Liver (tissue), 9 donors: Measurements from ENCODE around the gene MAP4K4. TPM values are rescaled to one million over a fixed set of nuclear protein-coding genes. Genes with fewer than 3 reads are reported as not detected.

Experiments
- DNase-seq: peaks from one replicate; pipeline ENCODE4 v3.0.0-alpha.2; 2017; ENCODE audit warnings: low spot score
- H3K27ac ChIP-seq, 2 donors: one replicate each; pipeline ENCODE4 v1.7.0; 2013; ENCODE audit warnings: inconsistent platforms in 2 of 2, low read length in 2 of 2, control low read depth in 1 of 2, low read depth in 1 of 2, mild to moderate bottlenecking in 1 of 2
- H3K27me3 ChIP-seq, 4 donors: one replicate each; pipeline versions ENCODE4 v1.6.1 to v1.7.0; 2013; ENCODE audit warnings: low read length in 3 of 4, inconsistent platforms in 1 of 4, mild to moderate bottlenecking in 1 of 4, moderate library complexity in 1 of 4; ENCODE audit not compliant: control insufficient read depth in 4 of 4, insufficient read depth in 4 of 4
- H3K36me3 ChIP-seq, 4 donors: one replicate each; pipeline versions ENCODE4 v1.6.1 to v1.7.0; 2013; ENCODE audit warnings: low read length in 3 of 4, mild to moderate bottlenecking in 3 of 4, low read depth in 1 of 4, moderate library complexity in 1 of 4; ENCODE audit not compliant: control insufficient read depth in 4 of 4, insufficient read depth in 3 of 4
- H3K4me1 ChIP-seq, 4 donors: one replicate each; pipeline versions ENCODE4 v1.6.1 to v1.7.0; 2013; ENCODE audit warnings: low read length in 3 of 4, mild to moderate bottlenecking in 3 of 4, moderate library complexity in 1 of 4; ENCODE audit not compliant: control insufficient read depth in 4 of 4, insufficient read depth in 4 of 4
- H3K4me3 ChIP-seq, 3 donors: one replicate each; pipeline versions ENCODE4 v1.6.1 to v1.7.0; 2013; ENCODE audit warnings: low read length in 3 of 3, control low read depth in 1 of 3, low read depth in 1 of 3, mild to moderate bottlenecking in 1 of 3
- H3K9ac ChIP-seq, 2 donors: one replicate each; pipeline ENCODE4 v1.7.0; 2013; ENCODE audit warnings: low read length in 2 of 2, mild to moderate bottlenecking in 2 of 2, moderate library complexity in 2 of 2, control low read depth in 1 of 2, low read depth in 1 of 2
- H3K9me3 ChIP-seq, 4 donors: one replicate each; pipeline versions ENCODE4 v1.6.1 to v1.7.0; 2013; ENCODE audit warnings: low read length in 3 of 4; ENCODE audit not compliant: control insufficient read depth in 4 of 4
- ATF3 ChIP-seq: IDR thresholded peaks from 2 replicates; pipeline ENCODE4 v1.6.1; 2016; ENCODE audit warnings: antibody characterized with exemption
- CTCF ChIP-seq: fragments of 150-350 bp; IDR thresholded peaks from 2 replicates; pipeline ENCODE4 v1.5.1; 2017; ENCODE audit warnings: improper control_type of control experiment, low read depth, low read length; ENCODE audit not compliant: missing input control
- EGR1 ChIP-seq, 2 donors: IDR thresholded peaks; 2 replicates each; pipeline ENCODE4 v1.6.1; 2016 to 2018; ENCODE audit warnings: antibody characterized with exemption in 2 of 2, low read depth in 2 of 2
- FOXA1 ChIP-seq: IDR thresholded peaks from 2 replicates; pipeline ENCODE4 v1.6.1; 2016; ENCODE audit warnings: antibody characterized with exemption
- FOXA2 ChIP-seq: IDR thresholded peaks from 2 replicates; pipeline ENCODE4 v1.6.1; 2016; ENCODE audit warnings: antibody characterized with exemption
- GABPA ChIP-seq, 2 donors: IDR thresholded peaks in 1 of 2; conservative IDR thresholded peaks in 1 of 2; 2 replicates each; pipeline ENCODE4 v1.6.1; 2016; ENCODE audit warnings: antibody characterized with exemption in 2 of 2, mild to moderate bottlenecking in 1 of 2, moderate library complexity in 1 of 2
- HNF4A ChIP-seq, 2 donors: conservative IDR thresholded peaks; 2 replicates each; pipeline ENCODE4 v1.6.1; 2016; ENCODE audit warnings: antibody characterized with exemption in 2 of 2, mild to moderate bottlenecking in 2 of 2
- HNF4G ChIP-seq: IDR thresholded peaks from 2 replicates; pipeline ENCODE4 v1.6.1; 2016; ENCODE audit warnings: antibody characterized with exemption
- MAX ChIP-seq: IDR thresholded peaks from 2 replicates; pipeline ENCODE4 v1.6.1; 2016; ENCODE audit warnings: antibody characterized with exemption
- REST ChIP-seq: IDR thresholded peaks from 2 replicates; pipeline ENCODE4 v1.6.1; 2016; ENCODE audit warnings: antibody characterized with exemption, mild to moderate bottlenecking
- SP1 ChIP-seq: IDR thresholded peaks from 2 replicates; pipeline ENCODE4 v1.6.1; 2018; ENCODE audit warnings: antibody characterized with exemption, mild to moderate bottlenecking
- YY1 ChIP-seq: IDR thresholded peaks from 2 replicates; pipeline ENCODE4 v1.6.1; 2016; ENCODE audit warnings: antibody characterized with exemption, mild to moderate bottlenecking
- ZBTB33 ChIP-seq: IDR thresholded peaks from 2 replicates; pipeline ENCODE4 v1.6.1; 2016; ENCODE audit warnings: antibody characterized with exemption
- WGBS: extraction: QIAGEN DNeasy Blood & Tissue Kit; methylation state at CpG from one replicate; pipeline ENCODE4 v1.1.7; 2013; 5-methylcytosine and 5-hydroxymethylcytosine counted together
- polyA plus RNA-seq, 2 donors: library from polyadenylated mRNA; stranded (reverse) in 1 of 2; unstranded in 1 of 2; fragments of 200-250 nt in 1 of 2; fragments of >200 nt in 1 of 2; fragmentation: Nextera tagmentation in 1 of 2; extraction: Ambion mirVana in 1 of 2; gene quantifications; one replicate each; pipeline versions ENCODE4 v1.2.1 to v1.2.3, GENCODE V29; 2013 to 2015
- total RNA-seq, 2 donors: library from RNA; depleted of rRNA; stranded (reverse); fragments of >200 nt; gene quantifications; one replicate each; pipeline ENCODE4 v1.2.3, GENCODE V29; 2014
- donor health status: healthy.
- donor health status: healthy.
- donor health status: healthy.
- donor health status: healthy.
- donor health status: healthy.

MAP4K4 gene
- total and polyA plus RNA-seq, 4 donors: 9.1 to 40.0 (median 23.6) TPM

- no peak overlapping the region for H3K27ac ChIP-seq
- WGBS: 86% methylated on average over 1 of the region's 1 CpG
- DNase-seq: no peak
- no peaks in the 10 kb centered on the region for H3K27me3 ChIP-seq
- no peak overlapping the region for H3K4me3 ChIP-seq
- H3K36me3 ChIP-seq: no peaks in the 10 kb centered on the region
- no peak overlapping the region for H3K9ac ChIP-seq
- no peaks in the 10 kb centered on the region for H3K9me3 ChIP-seq
- TF ChIP-seq HNF4G (no peak), CTCF (no peak), MAX (no peak), REST (no peak)
- H3K4me1 ChIP-seq: peaks cover 3 to 43% (median 30%) of the 10 kb centered on the region in 4 donors
Observed at GRCh38 chr2:101704046-101704466, 6.5 kb downstream of the MAP4K4 start.

- Histone ChIP-seq H3K27ac (no peak overlapping the region), H3K36me3 (no peaks in the 10 kb centered on the region), H3K4me3 (no peak overlapping the region), H3K27me3 (no peaks in the 10 kb centered on the region), H3K9me3 (no peaks in the 10 kb centered on the region), H3K9ac (no peak overlapping the region), H3K4me1 (peaks cover 3 to 45% (median 32%) of the 10 kb centered on the region in 4 donors)
- no peak for DNase-seq
- TF ChIP-seq HNF4A (conservative IDR thresholded peaks at IDR 0.05): no peak
- TF ChIP-seq ATF3: no peak
- no peak for TF ChIP-seq YY1
- TF ChIP-seq MAX: no peak
- TF ChIP-seq ZBTB33: no peak
- TF ChIP-seq CTCF: no peak
- no peak for TF ChIP-seq GABPA (IDR thresholded peaks at IDR 0.05 in 1 of 2, conservative IDR thresholded peaks at IDR 0.05 in 1 of 2)
- TF ChIP-seq REST: no peak
- TF ChIP-seq HNF4G: no peak
- TF ChIP-seq EGR1 (IDR thresholded peaks at IDR 0.05; ENCODE audit: low read depth in 2 of 2): no peak
- no peak for TF ChIP-seq FOXA2
- no peak for TF ChIP-seq FOXA1
- TF ChIP-seq SP1: no peak
- WGBS: 58% methylated on average over 3 of the region's 3 CpGs
Observed at GRCh38 chr2:101704816-101705578, 7.5 kb downstream of the MAP4K4 start.
